GM13976 (cell line): ENCODE results near the gene RABGAP1.

Experiments used
- DNase-seq: peaks from one replicate; pipeline ENCODE4 v3.0.0; 2012; ENCODE audit warnings: low spot score
- in situ Hi-C: fragments of 300-500 bp; cut with MboI; formaldehyde crosslinking; loops from one replicate; pipeline ENCODE4 v1.12.0; 2022; ENCODE audit warnings: low sequenced_read_pairs, mixed read lengths, inconsistent platforms; ENCODE audit not compliant: unreplicated experiment
- TF ChIP-seq, protein P1 (sequence below): IDR thresholded peaks from 2 replicates; pipeline ENCODE4 v1.5.1; 2012; ENCODE audit warnings: borderline replicate concordance, mild to moderate bottlenecking; ENCODE audit not compliant: insufficient read depth; ENCODE audit errors: extremely low read depth, missing control alignments, control extremely low read depth

The RABGAP1 gene

DNA sequence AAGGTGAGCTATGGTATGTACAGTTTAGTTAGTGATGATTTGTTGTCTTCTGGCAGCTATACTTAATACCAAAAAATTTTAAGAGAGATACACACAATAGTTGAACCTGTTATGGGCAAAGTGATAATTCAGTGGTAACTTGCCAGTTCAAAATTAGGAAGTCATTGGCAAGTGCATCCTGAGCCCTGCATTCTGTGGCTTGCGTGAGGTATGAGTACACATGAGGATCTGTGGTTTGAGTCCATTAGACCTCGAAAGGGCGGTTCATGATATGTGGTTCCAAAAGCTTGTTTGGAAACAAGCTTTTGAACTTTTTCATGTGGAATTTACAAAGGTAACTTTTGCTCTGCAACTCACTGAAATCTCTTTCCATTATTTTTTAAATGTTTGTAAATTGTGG, 139.6 kb downstream of the RABGAP1 start:
- no peak for DNase-seq
- TF ChIP-seq, protein P1, sequence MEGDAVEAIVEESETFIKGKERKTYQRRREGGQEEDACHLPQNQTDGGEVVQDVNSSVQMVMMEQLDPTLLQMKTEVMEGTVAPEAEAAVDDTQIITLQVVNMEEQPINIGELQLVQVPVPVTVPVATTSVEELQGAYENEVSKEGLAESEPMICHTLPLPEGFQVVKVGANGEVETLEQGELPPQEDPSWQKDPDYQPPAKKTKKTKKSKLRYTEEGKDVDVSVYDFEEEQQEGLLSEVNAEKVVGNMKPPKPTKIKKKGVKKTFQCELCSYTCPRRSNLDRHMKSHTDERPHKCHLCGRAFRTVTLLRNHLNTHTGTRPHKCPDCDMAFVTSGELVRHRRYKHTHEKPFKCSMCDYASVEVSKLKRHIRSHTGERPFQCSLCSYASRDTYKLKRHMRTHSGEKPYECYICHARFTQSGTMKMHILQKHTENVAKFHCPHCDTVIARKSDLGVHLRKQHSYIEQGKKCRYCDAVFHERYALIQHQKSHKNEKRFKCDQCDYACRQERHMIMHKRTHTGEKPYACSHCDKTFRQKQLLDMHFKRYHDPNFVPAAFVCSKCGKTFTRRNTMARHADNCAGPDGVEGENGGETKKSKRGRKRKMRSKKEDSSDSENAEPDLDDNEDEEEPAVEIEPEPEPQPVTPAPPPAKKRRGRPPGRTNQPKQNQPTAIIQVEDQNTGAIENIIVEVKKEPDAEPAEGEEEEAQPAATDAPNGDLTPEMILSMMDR, result no peak
- in situ Hi-C loops, result loop anchor here (10.0 kb wide), 1 partner anchor 274 kb away; the partner anchor contains the start of gene CRB2

DNA sequence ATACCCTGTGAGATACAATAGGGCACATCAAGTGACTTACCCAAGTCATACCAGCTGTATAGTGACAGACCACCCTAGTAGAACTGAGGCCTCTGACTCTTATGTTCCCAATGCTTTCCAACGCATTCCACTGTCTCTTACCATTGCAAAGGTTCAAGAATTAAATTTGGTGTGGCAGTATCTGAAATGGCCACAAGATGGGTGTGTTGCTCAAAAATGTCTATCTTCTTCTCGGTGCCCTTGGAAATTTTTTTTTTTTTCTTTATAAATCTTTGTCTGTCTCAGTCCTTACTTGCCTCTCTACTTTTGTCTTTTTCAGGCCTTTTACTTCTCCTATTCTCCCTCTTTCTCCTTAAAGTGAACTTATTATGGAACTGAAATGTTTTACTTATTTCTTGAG, 141.0 kb downstream of the RABGAP1 start:
- no peak for DNase-seq
- TF ChIP-seq, protein P1, result peak; percentile 41
- in situ Hi-C loops, result loop anchor here (10.0 kb wide), 1 partner anchor 273 kb away; the partner anchor contains the start of gene CRB2

DNA sequence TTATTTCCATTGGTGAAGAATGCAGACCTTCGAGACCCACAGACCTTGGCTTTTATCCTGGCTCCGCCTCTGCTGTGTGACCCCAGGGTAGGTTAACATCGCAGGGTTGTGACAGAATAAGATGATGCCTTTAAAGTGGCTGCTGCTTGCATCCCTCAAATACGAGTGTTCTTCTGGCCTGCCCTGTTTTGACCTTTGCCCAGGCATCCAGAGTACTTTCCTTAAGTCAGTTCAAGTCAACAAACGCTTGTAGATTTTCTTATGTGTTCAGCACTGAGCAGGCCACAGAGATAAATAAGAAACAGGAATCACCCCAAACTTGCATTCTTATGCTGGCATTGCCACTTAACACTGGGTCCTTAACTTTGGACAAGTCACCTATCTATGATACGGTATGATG, 142.9 kb downstream of the RABGAP1 start:
- in situ Hi-C loops, result loop anchor here (10.0 kb wide), 1 partner anchor 271 kb away; the partner anchor contains the start of gene CRB2
- no peak for DNase-seq
- TF ChIP-seq, protein P1, result no peak

DNA sequence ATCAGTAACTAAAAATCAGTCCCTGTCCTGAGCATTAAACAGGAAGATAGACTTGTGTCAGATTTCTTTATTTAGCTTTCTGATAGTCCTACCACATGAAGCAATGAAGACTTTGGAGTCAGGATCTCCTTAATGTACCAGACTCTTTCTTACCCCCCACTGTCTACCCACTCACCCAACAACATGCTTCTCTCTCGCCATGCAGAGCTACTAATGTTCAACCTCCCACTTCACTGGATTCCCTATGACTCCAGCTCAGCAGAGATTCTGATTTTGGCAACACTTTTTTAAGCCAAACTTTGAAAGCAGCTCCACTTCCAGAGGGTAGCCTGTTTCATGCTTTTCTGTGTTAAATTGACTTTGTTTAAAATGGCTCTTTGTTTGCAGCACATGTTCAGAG, 143.4 kb downstream of the RABGAP1 start:
- no peak for DNase-seq
- in situ Hi-C loops, result loop anchor here (10.0 kb wide), 1 partner anchor 271 kb away; the partner anchor contains the start of gene CRB2
- TF ChIP-seq, protein P1, result no peak

DNA sequence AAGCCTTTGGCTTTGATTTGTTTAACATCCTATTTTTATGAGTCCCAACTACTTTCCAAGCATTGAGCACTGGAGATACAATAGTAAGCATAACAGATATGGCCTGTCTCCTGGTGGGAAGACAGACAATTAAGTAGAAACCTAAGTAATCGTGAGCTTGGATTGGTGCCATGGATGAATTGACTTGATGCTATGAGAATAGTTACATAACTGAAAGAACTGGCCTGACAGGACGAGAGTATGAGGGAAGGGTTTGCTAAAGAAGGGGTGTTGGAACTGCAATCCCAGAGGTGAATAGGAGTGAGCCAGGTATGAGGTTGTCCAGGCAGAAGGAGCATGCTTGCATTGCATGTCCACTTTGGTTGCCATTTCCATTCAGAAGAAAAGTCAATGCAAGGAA, 145.1 kb downstream of the RABGAP1 start:
- in situ Hi-C loops, result loop anchor here (10.0 kb wide), 1 partner anchor 269 kb away; the partner anchor contains the start of gene CRB2
- TF ChIP-seq, protein P1, result no peak
- DNase-seq, result no peak

DNA sequence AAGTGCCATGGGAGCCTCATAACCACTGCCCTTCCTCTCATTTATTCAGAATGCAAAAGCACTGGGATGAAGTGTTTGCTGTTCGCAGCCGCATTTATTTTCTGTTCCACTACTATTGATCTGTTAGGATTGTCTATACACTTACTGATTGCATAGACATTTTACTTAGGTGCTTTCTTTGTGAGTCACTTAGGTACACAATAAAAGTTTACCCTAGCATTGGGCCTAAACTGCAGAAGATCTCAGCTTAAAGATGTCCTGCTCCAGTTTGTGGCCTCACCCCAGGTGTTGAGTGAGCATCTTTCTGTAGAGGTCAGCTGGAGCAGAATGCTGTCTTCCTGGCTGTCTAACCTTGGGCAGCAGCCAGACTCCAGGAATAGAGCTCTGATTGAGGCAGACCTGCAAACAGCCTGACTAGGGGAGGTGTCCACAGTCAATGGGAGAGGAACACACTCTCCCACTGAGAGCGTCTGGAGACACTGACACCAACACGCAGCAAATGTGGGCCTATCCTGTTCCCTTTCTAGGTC, 146.6 kb downstream of the RABGAP1 start:
- TF ChIP-seq, protein P1, result no peak
- no peak for DNase-seq
- in situ Hi-C loops, result loop anchor here (10.0 kb wide), 1 partner anchor 267 kb away; the partner anchor contains the start of gene CRB2

DNA sequence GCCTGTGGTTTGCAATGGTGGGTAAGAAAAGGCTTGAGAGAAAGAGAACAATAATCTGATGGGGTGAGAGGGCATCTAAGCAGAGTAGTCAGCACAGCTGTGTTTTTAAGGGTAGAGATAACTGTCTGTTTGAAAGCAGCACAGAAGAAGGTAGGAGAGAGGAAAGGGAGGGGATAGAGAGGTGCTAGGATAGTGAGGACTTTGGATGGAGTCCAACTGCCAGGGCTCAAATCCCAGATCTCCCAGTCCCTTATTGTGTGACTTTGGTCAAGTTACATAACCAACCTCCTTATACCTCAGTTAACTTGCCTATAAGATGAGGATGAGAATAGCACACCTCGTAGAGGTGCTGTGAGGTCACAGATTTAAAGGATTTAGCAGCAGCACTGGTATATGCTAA, 148.2 kb downstream of the RABGAP1 start:
- TF ChIP-seq, protein P1, result no peak
- no peak for DNase-seq
- in situ Hi-C loops, result loop anchor here (10.0 kb wide), 1 partner anchor 266 kb away; the partner anchor contains the start of gene CRB2
